Fibroblast of pulmonary artery (primary cell): ENCODE measurements around the gene DPYSL5.

Source experiments
- DNase-seq: peaks from one replicate; pipeline ENCODE4 v3.0.0-alpha.2; 2010; ENCODE audit warnings: low read depth
- H3K4me3 ChIP-seq: replicated peaks from 2 replicates; pipeline ENCODE4 v1.5.1; 2011; ENCODE audit warnings: low read depth, mild to moderate bottlenecking, control low read depth, low read length, moderate library complexity
- TF ChIP-seq, protein P1 (sequence below): IDR thresholded peaks from 2 replicates; pipeline ENCODE4 v1.5.1; 2011; ENCODE audit warnings: mild to moderate bottlenecking, control low read depth, low read length, inconsistent platforms; ENCODE audit errors: missing control alignments

DPYSL5 gene

DNA sequence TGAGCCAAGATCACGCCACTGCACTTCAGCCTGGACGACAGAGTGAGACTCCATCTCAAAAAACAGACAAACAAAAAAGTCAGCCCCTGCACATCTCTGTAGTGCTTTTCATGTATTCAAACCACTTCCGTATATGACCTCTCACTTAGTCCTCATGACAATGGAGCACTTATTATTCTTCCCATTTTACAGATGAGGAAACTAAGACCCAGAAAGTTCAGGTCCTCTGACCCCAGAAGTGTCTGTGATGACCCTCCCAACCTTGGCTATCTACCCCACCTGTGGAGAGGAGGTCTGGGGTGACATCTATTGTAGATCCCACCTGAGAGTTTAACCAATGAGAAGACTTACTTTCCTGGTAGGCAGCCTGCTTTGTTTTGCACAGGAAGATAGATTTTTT lies 100.9 kb downstream of the DPYSL5 start:
- TF ChIP-seq, protein P1, sequence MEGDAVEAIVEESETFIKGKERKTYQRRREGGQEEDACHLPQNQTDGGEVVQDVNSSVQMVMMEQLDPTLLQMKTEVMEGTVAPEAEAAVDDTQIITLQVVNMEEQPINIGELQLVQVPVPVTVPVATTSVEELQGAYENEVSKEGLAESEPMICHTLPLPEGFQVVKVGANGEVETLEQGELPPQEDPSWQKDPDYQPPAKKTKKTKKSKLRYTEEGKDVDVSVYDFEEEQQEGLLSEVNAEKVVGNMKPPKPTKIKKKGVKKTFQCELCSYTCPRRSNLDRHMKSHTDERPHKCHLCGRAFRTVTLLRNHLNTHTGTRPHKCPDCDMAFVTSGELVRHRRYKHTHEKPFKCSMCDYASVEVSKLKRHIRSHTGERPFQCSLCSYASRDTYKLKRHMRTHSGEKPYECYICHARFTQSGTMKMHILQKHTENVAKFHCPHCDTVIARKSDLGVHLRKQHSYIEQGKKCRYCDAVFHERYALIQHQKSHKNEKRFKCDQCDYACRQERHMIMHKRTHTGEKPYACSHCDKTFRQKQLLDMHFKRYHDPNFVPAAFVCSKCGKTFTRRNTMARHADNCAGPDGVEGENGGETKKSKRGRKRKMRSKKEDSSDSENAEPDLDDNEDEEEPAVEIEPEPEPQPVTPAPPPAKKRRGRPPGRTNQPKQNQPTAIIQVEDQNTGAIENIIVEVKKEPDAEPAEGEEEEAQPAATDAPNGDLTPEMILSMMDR: no peak
- H3K4me3 ChIP-seq: no peak overlapping the region
- no peak for DNase-seq

DNA sequence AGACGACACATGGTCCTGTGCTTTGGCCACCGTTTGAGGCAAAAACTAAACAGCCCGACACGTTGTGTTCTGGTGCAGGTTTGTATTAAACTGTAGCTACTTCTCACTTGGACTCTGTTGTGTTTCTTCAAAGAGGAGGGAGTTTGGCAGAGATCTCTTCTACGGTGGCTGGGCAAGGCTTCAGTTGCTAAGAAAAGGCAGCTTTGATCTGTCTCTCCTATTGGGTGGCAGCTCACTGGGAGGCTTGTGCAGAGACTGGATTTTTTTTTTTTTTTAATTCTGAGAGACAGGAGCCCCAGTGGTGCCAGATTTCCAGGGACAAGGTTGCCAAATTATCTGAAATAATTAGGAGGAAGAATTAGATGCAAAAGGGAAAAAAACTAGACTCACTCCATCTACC lies 102.3 kb downstream of the DPYSL5 start:
- TF ChIP-seq, protein P1: no peak
- no peak overlapping the region for H3K4me3 ChIP-seq
- no peak for DNase-seq

DNA sequence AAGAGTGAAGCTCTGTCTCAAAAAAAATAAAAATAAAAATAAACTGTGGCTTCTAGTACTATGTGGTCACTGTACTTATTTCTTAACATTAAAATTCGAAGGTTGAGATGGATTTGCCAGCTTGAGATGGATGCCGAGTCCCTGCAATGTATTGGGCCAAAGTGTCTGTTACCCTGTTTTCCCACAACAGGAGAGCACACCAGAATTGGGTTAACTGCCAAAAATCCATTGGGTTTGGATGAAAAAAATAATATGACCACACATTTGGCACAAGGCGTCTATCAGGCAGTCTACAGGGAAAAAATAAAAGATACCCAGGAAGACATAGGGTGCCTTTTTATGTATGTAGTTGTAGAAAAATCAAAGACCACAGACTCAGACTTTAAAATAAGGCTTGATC lies 103.3 kb downstream of the DPYSL5 start:
- TF ChIP-seq, protein P1: no peak
- DNase-seq: no peak
- H3K4me3 ChIP-seq: no peak overlapping the region

DNA sequence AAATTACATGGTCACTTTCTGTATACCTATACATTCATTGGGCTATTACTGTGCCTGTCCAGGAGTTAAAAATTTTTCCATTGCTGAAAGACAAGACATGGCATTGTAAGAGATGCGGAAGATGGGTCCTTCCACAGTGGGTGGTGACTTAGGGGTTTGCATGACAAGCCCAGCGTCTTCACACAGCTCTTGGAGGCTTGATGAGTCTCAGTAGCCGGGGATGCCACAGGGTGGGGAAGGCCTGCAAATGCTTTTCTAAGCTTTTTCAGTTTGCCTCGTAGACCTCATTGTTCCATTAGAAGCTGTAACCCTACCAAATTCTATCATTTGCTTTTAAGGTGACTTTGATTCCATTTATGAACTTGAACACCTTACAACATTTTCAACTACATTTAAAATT lies 104.4 kb downstream of the DPYSL5 start:
- H3K4me3 ChIP-seq: no peak overlapping the region
- TF ChIP-seq, protein P1: no peak
- no peak for DNase-seq

DNA sequence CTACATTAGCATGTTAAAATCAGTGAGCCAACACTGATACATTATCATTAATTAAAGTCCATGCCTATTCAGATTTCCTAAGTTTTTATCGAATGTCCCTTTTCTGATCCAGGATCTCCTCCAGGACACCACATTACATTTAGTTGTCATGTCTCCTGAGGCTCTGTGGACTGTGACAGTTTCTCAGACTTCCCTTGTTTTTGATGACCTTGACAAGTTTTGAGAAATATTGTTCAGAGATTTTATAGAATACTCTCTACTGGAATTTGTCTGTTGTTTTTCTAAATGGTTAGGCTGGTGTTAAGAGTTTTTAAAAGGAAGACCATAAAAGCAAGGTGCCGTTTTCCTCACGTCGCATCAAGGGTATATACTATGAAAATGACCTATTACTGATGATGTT lies 106.2 kb downstream of the DPYSL5 start:
- TF ChIP-seq, protein P1: no peak
- H3K4me3 ChIP-seq: no peak overlapping the region
- no peak for DNase-seq

DNA sequence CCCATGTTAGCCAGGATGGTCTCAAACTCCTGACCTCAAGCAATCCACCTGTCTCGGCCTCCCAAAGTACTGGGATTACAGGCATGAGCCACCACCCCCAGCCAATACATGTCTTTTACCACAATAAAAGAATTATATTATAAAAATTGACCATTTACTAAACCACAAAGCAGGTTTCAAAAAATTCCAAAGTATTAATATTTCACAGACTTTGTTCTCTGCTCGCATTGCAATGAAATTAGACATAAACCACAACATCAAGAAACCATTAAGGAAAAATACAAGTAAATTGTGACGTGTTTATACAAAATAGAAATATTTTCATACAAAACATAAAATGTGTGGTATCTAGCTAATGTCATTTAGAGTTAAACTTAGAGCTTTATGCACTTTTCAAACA lies 109.1 kb downstream of the DPYSL5 start:
- H3K4me3 ChIP-seq: no peak overlapping the region
- TF ChIP-seq, protein P1: no peak
- DNase-seq: no peak

DNA sequence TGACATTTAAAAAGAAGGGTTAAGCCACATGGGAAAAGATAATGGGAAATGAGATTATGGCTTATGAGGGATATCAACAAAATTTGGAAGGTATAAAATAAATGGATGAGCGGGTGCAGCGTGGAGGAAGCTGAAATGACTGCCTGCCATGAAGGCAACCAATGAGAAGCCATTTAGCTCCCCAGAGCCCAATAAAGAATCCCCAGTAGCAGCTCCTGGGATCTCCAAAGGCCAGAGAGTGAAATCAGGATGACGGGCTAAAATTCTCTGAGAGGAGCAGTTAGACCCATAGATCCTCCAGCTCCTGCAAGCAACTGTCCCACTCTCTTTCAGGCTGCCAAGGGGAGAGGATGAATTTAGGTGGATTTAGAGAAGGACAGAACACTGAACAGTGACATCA lies 109.6 kb downstream of the DPYSL5 start:
- TF ChIP-seq, protein P1: no peak
- no peak for DNase-seq
- no peak overlapping the region for H3K4me3 ChIP-seq
